ENCODE measurements around the gene LCORL.

DNA sequence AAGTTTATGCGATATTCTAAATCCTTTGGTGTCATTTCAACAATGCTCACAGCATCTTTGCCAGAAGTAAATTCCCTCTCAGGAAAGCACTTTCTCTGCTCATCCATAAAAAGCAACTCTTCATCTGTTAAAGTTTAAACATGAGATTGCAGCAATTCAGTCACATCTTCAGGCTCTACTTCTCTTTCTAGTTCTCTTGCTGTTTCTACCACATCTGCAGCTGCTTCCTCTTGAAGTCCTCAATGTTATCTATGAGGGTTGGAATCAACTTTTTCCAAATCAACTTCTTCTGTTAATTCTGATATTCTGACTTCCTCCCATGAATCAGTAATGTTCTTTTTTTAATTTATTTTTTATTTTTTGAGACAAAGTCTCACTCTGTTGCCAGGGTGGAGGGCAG lies 100.9 kb downstream of the LCORL start:
- TF ChIP-seq, protein P1, sequence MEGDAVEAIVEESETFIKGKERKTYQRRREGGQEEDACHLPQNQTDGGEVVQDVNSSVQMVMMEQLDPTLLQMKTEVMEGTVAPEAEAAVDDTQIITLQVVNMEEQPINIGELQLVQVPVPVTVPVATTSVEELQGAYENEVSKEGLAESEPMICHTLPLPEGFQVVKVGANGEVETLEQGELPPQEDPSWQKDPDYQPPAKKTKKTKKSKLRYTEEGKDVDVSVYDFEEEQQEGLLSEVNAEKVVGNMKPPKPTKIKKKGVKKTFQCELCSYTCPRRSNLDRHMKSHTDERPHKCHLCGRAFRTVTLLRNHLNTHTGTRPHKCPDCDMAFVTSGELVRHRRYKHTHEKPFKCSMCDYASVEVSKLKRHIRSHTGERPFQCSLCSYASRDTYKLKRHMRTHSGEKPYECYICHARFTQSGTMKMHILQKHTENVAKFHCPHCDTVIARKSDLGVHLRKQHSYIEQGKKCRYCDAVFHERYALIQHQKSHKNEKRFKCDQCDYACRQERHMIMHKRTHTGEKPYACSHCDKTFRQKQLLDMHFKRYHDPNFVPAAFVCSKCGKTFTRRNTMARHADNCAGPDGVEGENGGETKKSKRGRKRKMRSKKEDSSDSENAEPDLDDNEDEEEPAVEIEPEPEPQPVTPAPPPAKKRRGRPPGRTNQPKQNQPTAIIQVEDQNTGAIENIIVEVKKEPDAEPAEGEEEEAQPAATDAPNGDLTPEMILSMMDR (IDR thresholded peaks at IDR 0.05 in 2 of 3, conservative IDR thresholded peaks at IDR 0.05 in 1 of 3; ENCODE audit: borderline replicate concordance in 1 of 3, insufficient read depth in 1 of 3, low read depth in 2 of 3, low read length in 2 of 3) = no peak
- TF ChIP-seq YY1 (IDR thresholded peaks at IDR 0.05; ENCODE audit: extremely low read depth, insufficient replicate concordance, low read depth, low read length) (no peak), ZNF274 (IDR thresholded peaks at IDR 0.05; ENCODE audit: low read depth, low read length) (no peak), EZH2 (IDR thresholded peaks at IDR 0.05) (no peak), RAD21 (IDR thresholded peaks at IDR 0.05; ENCODE audit: low read depth) (no peak), TCF7L2 (IDR thresholded peaks at IDR 0.05; ENCODE audit: borderline replicate concordance, extremely low read depth, insufficient read depth, insufficient read length) (no peak), CEBPB (IDR thresholded peaks at IDR 0.05; ENCODE audit: low read depth) (no peak)

All from HCT116 (cell line).